Mucosa of descending colon (tissue), 3 donors: Measurements from ENCODE around the gene SLCO1B1. TPM values are rescaled to one million over a fixed set of nuclear protein-coding genes. Genes with fewer than 3 reads are reported as not detected.
A peak's percentile ranks its signal among the peaks of the same experiment; 100 is the strongest.

Source experiments
- ATAC-seq: fragments of 200-7000 bp; cut with Tn5 transposase; one replicate; pipeline ENCODE4 v1.9.1; 2020; ENCODE audit warnings: mild to moderate bottlenecking, moderate library complexity
- DNase-seq, 3 donors: peaks; one replicate each; pipeline ENCODE4 v3.0.0-alpha.2; 2020
- H3K36me3 ChIP-seq: fragments of 200-600 bp; one replicate; pipeline ENCODE4 v1.8.0; 2021; ENCODE audit warnings: low read depth, mild to moderate bottlenecking
- H3K4me1 ChIP-seq: fragments of 200-600 bp; one replicate; pipeline ENCODE4 v1.8.0; 2021; ENCODE audit warnings: low read depth, mild to moderate bottlenecking
- H3K4me3 ChIP-seq: fragments of 200-600 bp; one replicate; pipeline ENCODE4 v1.8.0; 2021; ENCODE audit warnings: mild to moderate bottlenecking
- H3K9me3 ChIP-seq: fragments of 200-600 bp; one replicate; pipeline ENCODE4 v1.8.0; 2021; ENCODE audit warnings: mild to moderate bottlenecking
- CTCF ChIP-seq: fragments of 200-600 bp; IDR thresholded peaks from one replicate; pipeline ENCODE4 v1.8.0; 2022; ENCODE audit warnings: antibody characterized with exemption, mild to moderate bottlenecking
- intact Hi-C, 2 donors: fragments of 100-400 bp; cut with DNase I in 1 of 2; cut with micrococcal nuclease in 1 of 2; formaldehyde crosslinking; loops; one replicate each; pipeline versions ENCODE4 v1.11.0 to v1.11.1; 2022; cut with DNase I, micrococcal nuclease
- total RNA-seq, 3 donors: library from RNA; stranded (reverse); fragmentation: NEBNext Ultra II Directional in 2 of 3; extraction: Animal tissue kit (Norgen Biotek cat#: 25700) in 2 of 3; gene quantifications; one replicate each; pipeline versions ENCODE4 v1.2.1 to v1.2.4, GENCODE V29; 2021 to 2023
- donor health status: DM: no; HTN: no; CAD: no; lungs with moderate emphysema.
- donor health status: DM: no; HTN: no; CAD: no.
- donor health status: DM: no; HTN: yes; CAD: no.

SLCO1B1 gene
- total RNA-seq, 3 donors from 2014 or later: not detected

GRCh38 chr12:21155522-21156351, 24.7 kb downstream of the SLCO1B1 start:
- intact Hi-C loops: no loop called here
- H3K36me3 ChIP-seq: no peaks in the 10 kb centered on the region
- no peaks in the 10 kb centered on the region for H3K9me3 ChIP-seq
- DNase-seq: no peak
- H3K4me1 ChIP-seq: no peaks in the 10 kb centered on the region
- ATAC-seq: no peak
- H3K4me3 ChIP-seq: no peak overlapping the region
- TF ChIP-seq CTCF: no peak

GRCh38 chr12:21165048-21165447, 34.1 kb downstream of the SLCO1B1 start:
- no peak for TF ChIP-seq CTCF
- Histone ChIP-seq H3K9me3 (no peaks in the 10 kb centered on the region), H3K4me3 (no peak overlapping the region), H3K4me1 (no peaks in the 10 kb centered on the region), H3K36me3 (no peaks in the 10 kb centered on the region)
- DNase-seq: no peak
- no peak for ATAC-seq
- intact Hi-C loops: no loop called here

GRCh38 chr12:21169878-21170472, 39.0 kb downstream of the SLCO1B1 start:
- Histone ChIP-seq H3K4me3 (no peak overlapping the region), H3K36me3 (no peaks in the 10 kb centered on the region), H3K9me3 (no peaks in the 10 kb centered on the region), H3K4me1 (no peaks in the 10 kb centered on the region)
- peak in 1 of 3 donors; percentile 55 for DNase-seq
- peak; percentile 13 for TF ChIP-seq CTCF
- intact Hi-C loops: no loop called here
- no peak for ATAC-seq

GRCh38 chr12:21172079-21172478, 41.1 kb downstream of the SLCO1B1 start:
- no peak for TF ChIP-seq CTCF
- no peak for DNase-seq
- no peaks in the 10 kb centered on the region for H3K4me1 ChIP-seq
- intact Hi-C loops: no loop called here
- no peak overlapping the region for H3K4me3 ChIP-seq
- no peaks in the 10 kb centered on the region for H3K9me3 ChIP-seq
- no peak for ATAC-seq
- H3K36me3 ChIP-seq: no peaks in the 10 kb centered on the region

- no peak for ATAC-seq
- intact Hi-C loops: no loop called here
- H3K36me3 ChIP-seq: no peaks in the 10 kb centered on the region
- no peak for TF ChIP-seq CTCF
- no peak overlapping the region for H3K4me3 ChIP-seq
- DNase-seq: no peak
- H3K9me3 ChIP-seq: no peaks in the 10 kb centered on the region
- no peaks in the 10 kb centered on the region for H3K4me1 ChIP-seq
These were observed 52.8 kb downstream of the SLCO1B1 start for GRCh38 chr12:21183721-21184275.
